Measurements from ENCODE around the gene TMEM156.

DNA sequence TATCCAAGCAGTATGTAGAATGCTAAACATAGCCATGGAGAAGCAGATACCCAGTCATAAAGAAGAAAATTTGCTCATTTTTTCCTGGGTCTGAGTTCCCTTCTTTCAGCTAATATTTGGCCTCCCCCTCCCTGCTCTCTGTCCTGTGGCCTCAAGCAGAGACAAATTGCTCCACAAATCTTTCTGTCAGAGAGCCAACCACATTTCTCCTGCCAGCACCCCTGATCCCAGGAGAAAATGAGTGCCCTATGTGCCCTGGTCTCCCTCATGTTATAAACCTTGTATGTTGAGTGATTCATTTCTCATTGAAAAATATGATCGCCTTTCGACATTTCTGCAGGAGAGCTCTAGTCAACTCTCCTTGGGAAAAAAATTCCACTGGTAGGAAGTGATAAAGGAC is 82.0 kb downstream of the TMEM156 start:
- TF ChIP-seq, protein P1, sequence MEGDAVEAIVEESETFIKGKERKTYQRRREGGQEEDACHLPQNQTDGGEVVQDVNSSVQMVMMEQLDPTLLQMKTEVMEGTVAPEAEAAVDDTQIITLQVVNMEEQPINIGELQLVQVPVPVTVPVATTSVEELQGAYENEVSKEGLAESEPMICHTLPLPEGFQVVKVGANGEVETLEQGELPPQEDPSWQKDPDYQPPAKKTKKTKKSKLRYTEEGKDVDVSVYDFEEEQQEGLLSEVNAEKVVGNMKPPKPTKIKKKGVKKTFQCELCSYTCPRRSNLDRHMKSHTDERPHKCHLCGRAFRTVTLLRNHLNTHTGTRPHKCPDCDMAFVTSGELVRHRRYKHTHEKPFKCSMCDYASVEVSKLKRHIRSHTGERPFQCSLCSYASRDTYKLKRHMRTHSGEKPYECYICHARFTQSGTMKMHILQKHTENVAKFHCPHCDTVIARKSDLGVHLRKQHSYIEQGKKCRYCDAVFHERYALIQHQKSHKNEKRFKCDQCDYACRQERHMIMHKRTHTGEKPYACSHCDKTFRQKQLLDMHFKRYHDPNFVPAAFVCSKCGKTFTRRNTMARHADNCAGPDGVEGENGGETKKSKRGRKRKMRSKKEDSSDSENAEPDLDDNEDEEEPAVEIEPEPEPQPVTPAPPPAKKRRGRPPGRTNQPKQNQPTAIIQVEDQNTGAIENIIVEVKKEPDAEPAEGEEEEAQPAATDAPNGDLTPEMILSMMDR (conservative IDR thresholded peaks at IDR 0.05 in 1 of 2, IDR thresholded peaks at IDR 0.05 in 1 of 2; ENCODE audit: low read depth in 1 of 2, low read length in 2 of 2), result no peak
- TF ChIP-seq EZH2 (IDR thresholded peaks at IDR 0.05; ENCODE audit: low read length, missing control alignments), result no peak

Data from fibroblast of lung (primary cell).